Daoy (cell line): ENCODE data around the gene NUP50. TPM values are rescaled to one million over a fixed set of nuclear protein-coding genes. Genes with fewer than 3 reads are reported as not detected.

Experiments used
- DNase-seq: peaks from one replicate; pipeline ENCODE4 v3.0.0-alpha.2; 2015; ENCODE audit warnings: low read depth
- total RNA-seq: library from RNA; depleted of rRNA; stranded (reverse); fragments of >200 nt; shearing (Covaris generic); gene quantifications from 2 replicates; pipeline ENCODE4 v1.2.3, GENCODE V29; 2014

Gene NUP50
- total RNA-seq, 1 experiment from 2014 or later = 82.6 TPM

- peak; percentile 78 for DNase-seq
These were observed 45.5 kb downstream of the NUP50 start for GRCh38 chr22:45208993-45209838.

GRCh38 chr22:45210174-45210573 lies 46.4 kb downstream of the NUP50 start:
- DNase-seq = no peak

- DNase-seq = no peak
These were observed 46.9 kb downstream of the NUP50 start for GRCh38 chr22:45210577-45210976.

- no peak for DNase-seq
These were observed 47.3 kb downstream of the NUP50 start for GRCh38 chr22:45210991-45211390.

GRCh38 chr22:45211435-45211834 lies 47.7 kb downstream of the NUP50 start:
- peak; percentile 34 for DNase-seq

DNA sequence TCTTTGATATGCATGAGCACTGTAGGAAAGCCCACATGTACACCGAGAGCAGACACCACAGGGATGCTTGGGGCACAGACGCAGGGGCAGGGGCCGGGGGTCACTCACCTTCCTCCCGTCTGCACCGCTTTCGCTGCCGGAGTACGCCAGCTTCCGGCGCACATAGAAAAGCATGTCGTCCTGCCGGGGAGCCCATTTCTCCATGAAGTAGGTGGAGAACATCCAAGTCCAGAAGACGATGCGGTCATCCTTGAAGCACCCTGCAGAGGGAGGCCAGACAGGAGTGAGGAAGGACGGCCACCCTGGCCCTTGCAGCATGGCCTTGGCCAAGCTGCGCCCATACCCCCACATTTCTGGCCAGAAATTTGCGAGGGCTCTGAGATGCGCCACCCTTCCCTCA lies 48.1 kb downstream of the NUP50 start:
- no peak for DNase-seq

DNA sequence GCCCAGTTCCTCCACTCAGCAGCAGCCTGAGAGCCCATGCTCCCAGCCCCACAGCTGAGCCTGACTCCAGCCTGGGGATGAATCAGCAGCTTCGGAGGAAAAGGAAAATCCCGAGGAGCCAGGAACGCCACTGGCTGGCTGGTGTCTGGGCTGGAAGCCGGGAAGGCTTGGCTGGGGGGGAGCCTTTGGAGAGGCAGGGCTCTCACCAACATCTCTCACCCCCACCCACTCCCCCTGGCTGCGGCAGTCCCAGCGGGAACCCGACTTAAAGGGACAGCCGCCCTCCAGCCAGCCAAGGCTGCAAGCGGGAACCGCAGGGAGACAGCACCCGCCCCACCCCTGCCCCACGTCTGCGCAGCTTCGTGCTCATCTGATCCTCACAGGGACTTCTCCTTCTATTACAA lies 48.6 kb downstream of the NUP50 start:
- DNase-seq = peak; percentile 95

DNA sequence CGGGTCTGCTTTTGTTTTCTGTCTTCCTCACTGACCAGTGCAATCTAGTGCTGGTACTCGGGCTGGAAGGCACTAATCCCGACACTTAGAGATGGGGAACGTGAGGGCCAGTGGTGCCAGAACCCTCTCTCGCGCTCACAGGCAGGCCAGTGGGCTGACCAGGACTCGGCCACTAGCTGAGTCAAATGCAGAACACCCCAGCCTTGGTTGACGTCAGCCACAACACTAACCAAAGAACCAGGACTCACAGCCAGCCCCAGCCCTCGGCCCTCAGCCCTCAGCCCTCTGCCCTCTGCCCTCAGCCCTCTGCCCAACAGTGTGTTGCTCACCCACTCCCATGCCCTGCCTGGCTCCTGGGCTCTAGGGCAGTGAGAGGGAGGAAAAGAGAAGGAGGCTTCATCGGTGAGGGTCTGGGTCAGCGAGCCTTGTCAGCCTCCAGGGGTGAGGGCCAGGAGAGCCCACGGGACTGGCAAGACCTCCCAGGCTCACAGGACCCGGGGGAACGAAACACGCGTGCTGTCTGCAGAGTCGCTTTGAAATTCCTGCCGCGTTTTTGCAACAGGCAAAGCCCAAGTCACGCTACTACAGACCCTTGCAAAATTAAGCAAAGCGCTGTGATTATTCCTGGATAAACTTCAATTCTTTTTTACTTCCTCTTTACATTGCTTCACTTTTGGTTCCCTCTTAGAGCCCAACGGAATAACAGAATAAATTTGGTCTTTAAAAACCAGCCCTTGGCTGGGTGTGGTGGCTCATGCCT lies 49.4 kb downstream of the NUP50 start:
- DNase-seq = peak; percentile 63

DNA sequence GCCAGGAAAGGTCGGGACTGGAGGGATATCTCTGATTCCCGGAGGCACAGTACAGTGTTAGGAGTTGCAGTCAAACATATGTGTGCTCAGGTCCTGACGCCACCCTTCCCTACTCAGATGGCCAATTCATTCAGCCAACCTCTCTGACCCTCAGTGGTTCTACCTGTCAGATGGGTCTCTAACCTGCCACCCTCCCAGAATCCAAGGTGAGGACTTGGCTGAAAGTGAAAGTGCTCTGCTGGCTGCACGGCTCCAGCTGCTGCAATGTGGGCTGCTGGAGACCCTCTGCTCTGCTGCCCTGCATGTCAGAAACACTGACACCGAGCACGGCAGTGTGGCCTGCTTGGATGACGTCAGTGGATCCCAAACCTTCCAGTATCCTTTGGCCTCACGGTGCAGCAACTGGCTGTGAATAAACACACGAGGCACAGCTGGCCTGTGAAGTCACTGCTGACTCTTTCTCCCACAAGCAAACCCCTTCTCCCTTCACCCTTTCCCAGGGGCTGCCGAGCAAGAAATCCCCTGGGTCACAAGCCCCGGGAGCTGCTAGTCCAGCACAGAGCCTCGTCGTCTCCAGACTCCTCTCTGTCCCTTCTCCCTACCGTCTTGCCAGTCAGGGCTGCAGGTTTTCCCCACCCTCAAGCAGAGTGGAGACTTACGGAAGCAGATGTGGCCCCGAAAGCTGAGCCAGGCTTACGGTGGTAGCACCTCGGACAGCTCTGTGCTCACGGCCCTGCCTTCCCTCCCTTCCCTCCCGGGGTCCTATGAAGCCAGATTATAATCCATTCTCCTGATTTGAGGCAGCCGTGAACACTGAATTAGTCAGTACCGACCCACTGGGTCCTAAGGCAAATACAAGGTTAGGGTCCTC lies 52.6 kb downstream of the NUP50 start:
- DNase-seq = no peak

GRCh38 chr22:45217345-45217744 lies 53.6 kb downstream of the NUP50 start:
- no peak for DNase-seq

- DNase-seq = no peak
These were observed 54.1 kb downstream of the NUP50 start for GRCh38 chr22:45217806-45218205.

GRCh38 chr22:45218976-45219375 lies 55.3 kb downstream of the NUP50 start:
- no peak for DNase-seq

GRCh38 chr22:45221201-45221600 lies 57.5 kb downstream of the NUP50 start:
- no peak for DNase-seq

GRCh38 chr22:45223304-45224117 lies 59.8 kb downstream of the NUP50 start:
- DNase-seq = no peak

GRCh38 chr22:45224331-45224730 lies 60.6 kb downstream of the NUP50 start:
- no peak for DNase-seq

DNA sequence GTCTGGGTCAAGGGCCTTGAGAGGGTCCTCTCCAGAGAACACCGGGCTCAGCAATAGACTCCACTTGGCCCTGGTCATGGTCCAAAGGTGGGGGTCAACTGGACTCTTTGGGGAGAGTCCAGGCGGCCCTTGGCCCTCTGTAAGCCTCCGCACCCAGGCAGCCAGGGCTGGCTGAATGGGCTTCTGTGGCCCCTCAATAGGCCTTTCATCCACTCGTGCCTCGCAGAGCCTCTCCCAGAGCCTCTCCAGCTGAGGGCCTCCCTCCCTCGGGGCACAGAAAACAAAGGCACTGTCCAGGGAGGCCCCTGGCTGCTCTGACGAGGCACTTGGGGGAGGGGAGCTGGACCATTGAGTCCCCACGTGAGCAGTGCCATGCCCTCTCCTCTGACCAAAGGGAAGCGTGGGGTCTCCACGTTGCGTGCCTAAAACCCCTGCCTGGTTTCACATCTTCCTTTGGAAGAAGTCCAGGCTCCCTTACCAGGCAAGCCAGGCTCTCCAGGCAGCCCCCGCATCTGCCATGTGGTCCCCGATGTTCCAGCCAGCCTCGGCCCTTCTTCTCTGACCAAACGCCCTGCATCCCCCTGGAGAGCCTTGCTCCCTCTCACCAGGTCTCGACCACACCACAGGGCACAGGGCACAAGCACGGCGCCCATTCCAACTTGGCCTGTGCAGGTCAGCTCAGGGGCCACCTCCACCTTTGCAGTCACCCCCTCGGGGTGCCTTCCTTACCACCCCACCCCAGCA lies 61.4 kb downstream of the NUP50 start:
- no peak for DNase-seq

DNA sequence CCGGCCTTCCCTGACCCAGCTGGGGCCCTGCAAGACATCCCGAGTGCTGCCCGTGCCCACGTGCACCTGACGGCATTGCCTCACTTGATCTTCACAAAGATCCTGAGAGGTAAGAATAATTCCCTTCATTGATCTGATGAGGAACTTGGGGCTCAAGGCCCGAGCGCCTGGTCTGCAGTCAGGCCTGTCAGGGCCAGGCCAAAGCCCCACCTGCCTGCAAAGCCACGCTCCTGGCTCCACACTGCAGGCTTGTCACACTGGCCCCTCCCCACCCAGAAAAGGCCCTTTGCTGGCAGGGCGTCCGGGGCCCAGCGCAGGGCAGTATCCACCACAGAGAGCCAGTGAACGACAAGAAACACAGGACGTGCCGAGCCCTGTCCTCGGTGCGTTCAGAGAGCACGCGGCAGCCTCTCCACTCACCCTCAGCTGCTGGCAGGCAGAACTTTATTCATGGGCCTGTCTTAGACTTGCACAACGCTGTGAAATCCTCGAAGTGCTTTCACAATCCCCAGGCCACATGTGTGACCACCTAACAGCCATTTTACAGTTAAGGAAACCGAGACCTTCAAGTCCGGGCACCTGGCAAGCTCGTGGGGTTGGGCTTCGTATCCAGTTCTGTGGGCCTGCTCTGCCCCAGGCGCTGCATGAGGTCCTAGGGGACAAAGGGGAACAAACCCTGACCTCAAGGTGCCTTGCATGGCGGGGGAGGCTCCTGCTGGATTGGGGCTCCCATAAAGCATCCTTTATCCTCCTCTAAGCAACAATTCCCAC lies 62.2 kb downstream of the NUP50 start:
- no peak for DNase-seq

GRCh38 chr22:45226503-45227186 lies 62.9 kb downstream of the NUP50 start:
- peak; percentile 71 for DNase-seq
